Right atrium auricular region (tissue), 2 donors: ENCODE measurements around the gene TPSB2. TPM values are rescaled to one million over a fixed set of nuclear protein-coding genes. Genes with fewer than 3 reads are reported as not detected.

Experiments used
- DNase-seq: peaks from one replicate; pipeline ENCODE4 v3.0.0-alpha.2; 2019; ENCODE audit warnings: low spot score
- H3K27ac ChIP-seq, 2 donors: fragments of 200-600 bp; sonication (generic); 1 replicate in 1 of 2; 2 replicates in 1 of 2; pipeline ENCODE4 v1.5.1; 2016 to 2019
- H3K27me3 ChIP-seq, 2 donors: fragments of 200-600 bp; sonication (generic); one replicate each; pipeline versions ENCODE4 v1.5.1 to v1.6.0; 2017 to 2019
- H3K36me3 ChIP-seq: fragments of 200-600 bp; sonication (generic); one replicate; pipeline ENCODE4 v1.5.1; 2016
- H3K4me1 ChIP-seq, 2 donors: fragments of 200-600 bp; sonication (generic); one replicate each; pipeline versions ENCODE4 v1.5.1 to v1.6.0; 2017 to 2019
- H3K4me3 ChIP-seq, 2 donors: fragments of 200-600 bp; sonication (generic); 1 replicate in 1 of 2; 2 replicates in 1 of 2; pipeline ENCODE4 v1.5.1; 2017 to 2019; ENCODE audit warnings: mild to moderate bottlenecking in 1 of 2, moderate library complexity in 1 of 2
- H3K9me3 ChIP-seq, 2 donors: fragments of 200-600 bp; sonication (generic); one replicate each; pipeline ENCODE4 v1.5.1; 2019
- total RNA-seq, 2 donors: library from RNA; depleted of rRNA; stranded (reverse); fragments of >200 nt; gene quantifications; one replicate each; pipeline ENCODE4 v1.1.0, GENCODE V29; 2016
- TF ChIP-seq, protein P1 (sequence below), 2 donors: fragments of 200-600 bp; sonication (generic); IDR thresholded peaks; one replicate each; pipeline ENCODE4 v1.5.1; 2019; ENCODE audit warnings: antibody characterized with exemption in 2 of 2

Gene TPSB2
- total RNA-seq, 2 donors from 2014 or later = 1.2 to 12.5 TPM

DNA sequence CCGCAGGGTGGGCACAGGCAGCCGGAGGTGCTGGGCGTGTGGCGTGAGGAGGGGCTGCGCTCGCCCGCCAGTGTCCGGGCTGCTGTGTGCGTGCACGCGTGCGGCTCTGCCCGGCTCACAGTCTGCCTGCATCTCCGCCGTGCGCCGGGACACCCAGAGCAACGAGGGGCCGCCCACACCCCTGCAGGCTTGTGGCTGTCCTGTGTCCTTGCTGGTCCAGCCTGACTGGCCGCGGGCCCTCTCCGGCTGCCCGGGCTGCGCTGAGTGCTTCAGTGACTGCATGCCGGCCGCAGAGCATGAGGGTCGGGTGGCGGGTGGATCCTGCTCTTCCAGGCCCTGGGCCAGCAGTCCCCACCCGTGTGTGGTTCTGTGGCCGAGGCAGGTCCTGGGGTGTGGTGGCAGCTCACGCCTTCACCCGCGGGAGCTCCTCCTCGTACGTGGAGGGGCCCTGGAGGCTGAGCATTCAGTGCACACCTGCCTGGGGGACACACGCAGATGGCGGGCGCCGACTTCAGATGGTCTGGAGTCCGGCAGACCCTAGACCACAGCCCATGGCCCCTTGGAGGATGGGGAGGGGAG, 17.3 kb downstream of the TPSB2 start:
- no peaks in the 10 kb centered on the region for H3K9me3 ChIP-seq
- no peak overlapping the region for H3K27ac ChIP-seq
- TF ChIP-seq, protein P1, sequence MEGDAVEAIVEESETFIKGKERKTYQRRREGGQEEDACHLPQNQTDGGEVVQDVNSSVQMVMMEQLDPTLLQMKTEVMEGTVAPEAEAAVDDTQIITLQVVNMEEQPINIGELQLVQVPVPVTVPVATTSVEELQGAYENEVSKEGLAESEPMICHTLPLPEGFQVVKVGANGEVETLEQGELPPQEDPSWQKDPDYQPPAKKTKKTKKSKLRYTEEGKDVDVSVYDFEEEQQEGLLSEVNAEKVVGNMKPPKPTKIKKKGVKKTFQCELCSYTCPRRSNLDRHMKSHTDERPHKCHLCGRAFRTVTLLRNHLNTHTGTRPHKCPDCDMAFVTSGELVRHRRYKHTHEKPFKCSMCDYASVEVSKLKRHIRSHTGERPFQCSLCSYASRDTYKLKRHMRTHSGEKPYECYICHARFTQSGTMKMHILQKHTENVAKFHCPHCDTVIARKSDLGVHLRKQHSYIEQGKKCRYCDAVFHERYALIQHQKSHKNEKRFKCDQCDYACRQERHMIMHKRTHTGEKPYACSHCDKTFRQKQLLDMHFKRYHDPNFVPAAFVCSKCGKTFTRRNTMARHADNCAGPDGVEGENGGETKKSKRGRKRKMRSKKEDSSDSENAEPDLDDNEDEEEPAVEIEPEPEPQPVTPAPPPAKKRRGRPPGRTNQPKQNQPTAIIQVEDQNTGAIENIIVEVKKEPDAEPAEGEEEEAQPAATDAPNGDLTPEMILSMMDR (IDR thresholded peaks at IDR 0.05) = no peak
- no peaks in the 10 kb centered on the region for H3K27me3 ChIP-seq
- H3K4me3 ChIP-seq = no peak overlapping the region
- no peaks in the 10 kb centered on the region for H3K36me3 ChIP-seq
- DNase-seq = no peak
- no peaks in the 10 kb centered on the region for H3K4me1 ChIP-seq

DNA sequence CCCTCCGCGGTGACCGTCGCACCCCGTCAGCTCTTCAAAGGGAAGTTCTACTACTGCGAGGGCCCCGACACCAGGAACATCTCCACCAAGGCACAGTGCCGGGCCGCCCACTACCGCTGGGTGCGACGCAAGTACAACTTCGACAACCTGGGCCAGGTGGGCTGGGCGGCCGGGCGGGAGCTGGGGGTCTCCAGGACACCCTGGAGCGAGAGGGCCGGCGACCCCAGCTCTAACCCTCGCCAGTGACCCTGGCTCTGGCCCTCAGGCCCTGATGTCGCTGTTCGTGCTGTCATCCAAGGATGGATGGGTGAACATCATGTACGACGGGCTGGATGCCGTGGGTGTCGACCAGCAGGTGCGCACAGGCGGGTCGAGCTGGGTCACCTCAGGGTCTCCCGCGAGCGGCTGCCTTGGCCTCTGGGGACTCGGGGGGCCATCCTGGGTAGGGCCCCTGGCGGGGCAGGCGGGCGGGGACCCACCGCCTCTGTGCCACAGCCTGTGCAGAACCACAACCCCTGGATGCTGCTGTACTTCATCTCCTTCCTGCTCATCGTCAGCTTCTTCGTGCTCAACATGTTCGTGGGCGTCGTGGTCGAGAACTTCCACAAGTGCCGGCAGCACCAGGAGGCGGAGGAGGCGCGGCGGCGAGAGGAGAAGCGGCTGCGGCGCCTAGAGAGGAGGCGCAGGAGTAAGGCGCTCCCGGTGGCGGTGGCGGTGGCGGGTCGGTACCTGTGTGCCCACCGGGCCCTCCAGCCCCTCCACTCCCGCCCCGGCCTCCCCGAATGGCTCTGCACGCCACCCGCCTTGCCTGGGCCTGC, 18.3 kb downstream of the TPSB2 start:
- no peak overlapping the region for H3K27ac ChIP-seq
- no peaks in the 10 kb centered on the region for H3K9me3 ChIP-seq
- TF ChIP-seq, protein P1 (IDR thresholded peaks at IDR 0.05) = no peak
- no peak overlapping the region for H3K4me3 ChIP-seq
- no peaks in the 10 kb centered on the region for H3K27me3 ChIP-seq
- no peaks in the 10 kb centered on the region for H3K4me1 ChIP-seq
- no peaks in the 10 kb centered on the region for H3K36me3 ChIP-seq
- no peak for DNase-seq

DNA sequence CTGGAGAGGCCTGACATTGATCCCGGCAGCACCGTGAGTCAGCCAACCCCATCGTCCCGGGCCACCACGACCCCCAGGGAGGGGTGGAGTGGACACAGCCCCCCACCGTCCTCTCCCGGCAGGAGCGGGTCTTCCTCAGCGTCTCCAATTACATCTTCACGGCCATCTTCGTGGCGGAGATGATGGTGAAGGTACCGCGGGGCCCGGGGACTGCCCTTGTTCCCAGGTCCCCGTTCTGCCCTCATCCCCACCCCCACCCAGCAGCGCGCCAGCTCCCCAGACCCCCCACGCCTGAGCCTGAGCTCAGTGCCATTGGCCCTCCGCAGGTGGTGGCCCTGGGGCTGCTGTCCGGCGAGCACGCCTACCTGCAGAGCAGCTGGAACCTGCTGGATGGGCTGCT, 19.5 kb downstream of the TPSB2 start:
- H3K36me3 ChIP-seq = no peaks in the 10 kb centered on the region
- H3K4me1 ChIP-seq = no peaks in the 10 kb centered on the region
- TF ChIP-seq, protein P1 (IDR thresholded peaks at IDR 0.05) = no peak

DNA sequence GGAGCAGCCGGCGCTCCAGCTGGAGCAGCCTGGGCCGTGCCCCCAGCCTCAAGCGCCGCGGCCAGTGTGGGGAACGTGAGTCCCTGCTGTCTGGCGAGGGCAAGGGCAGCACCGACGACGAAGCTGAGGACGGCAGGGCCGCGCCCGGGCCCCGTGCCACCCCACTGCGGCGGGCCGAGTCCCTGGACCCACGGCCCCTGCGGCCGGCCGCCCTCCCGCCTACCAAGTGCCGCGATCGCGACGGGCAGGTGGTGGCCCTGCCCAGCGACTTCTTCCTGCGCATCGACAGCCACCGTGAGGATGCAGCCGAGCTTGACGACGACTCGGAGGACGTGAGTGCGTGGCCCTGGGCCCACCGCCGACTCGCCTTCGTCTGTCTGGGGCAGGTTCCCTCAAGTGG, 20.9 kb downstream of the TPSB2 start:
- DNase-seq = no peak
- no peaks in the 10 kb centered on the region for H3K36me3 ChIP-seq

More for the DNA sequence above, 19.5 kb downstream of the TPSB2 start:
- no peaks in the 10 kb centered on the region for H3K9me3 ChIP-seq
- no peaks in the 10 kb centered on the region for H3K27me3 ChIP-seq
- DNase-seq = no peak
- no peak overlapping the region for H3K4me3 ChIP-seq
- no peak overlapping the region for H3K27ac ChIP-seq

DNA sequence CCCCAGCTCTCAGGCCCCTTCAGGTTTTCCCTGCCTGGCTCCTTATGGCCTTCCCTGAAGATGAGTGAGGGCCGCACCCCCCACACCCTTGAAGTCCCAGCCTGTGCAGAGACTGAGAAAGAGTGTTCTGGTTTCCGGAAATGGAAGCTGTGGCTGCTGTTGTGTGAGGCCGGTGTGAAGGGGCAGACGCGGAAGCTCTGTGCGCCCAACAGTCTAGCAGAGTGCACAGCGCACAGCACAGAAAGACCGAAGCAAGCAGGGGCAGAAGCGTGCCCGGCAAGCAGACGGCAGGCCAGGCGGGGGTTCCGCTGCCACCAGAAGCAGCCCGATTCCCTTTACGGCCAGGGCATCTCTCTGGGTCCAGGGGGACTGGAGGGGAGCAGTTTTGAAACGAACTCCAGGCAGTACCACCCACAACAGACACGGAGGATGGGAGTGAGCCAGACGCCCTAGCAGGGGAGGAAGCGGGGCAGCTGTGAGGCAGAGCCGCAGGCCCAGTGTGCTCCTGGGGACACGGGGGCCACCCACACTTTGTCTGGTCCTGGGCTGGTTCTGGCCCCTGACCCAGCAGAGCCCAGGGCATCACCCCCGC, 21.6 kb downstream of the TPSB2 start:
- H3K4me1 ChIP-seq = no peaks in the 10 kb centered on the region
- TF ChIP-seq, protein P1 (IDR thresholded peaks at IDR 0.05) = no peak
- no peaks in the 10 kb centered on the region for H3K36me3 ChIP-seq
- DNase-seq = no peak
- H3K9me3 ChIP-seq = no peaks in the 10 kb centered on the region
- H3K27ac ChIP-seq = no peak overlapping the region
- no peak overlapping the region for H3K4me3 ChIP-seq
- no peaks in the 10 kb centered on the region for H3K27me3 ChIP-seq

More for the DNA sequence above, 20.9 kb downstream of the TPSB2 start:
- Histone ChIP-seq H3K27ac (no peak overlapping the region), H3K4me3 (no peak overlapping the region), H3K27me3 (no peaks in the 10 kb centered on the region), H3K9me3 (no peaks in the 10 kb centered on the region), H3K4me1 (no peaks in the 10 kb centered on the region)
- TF ChIP-seq, protein P1 (IDR thresholded peaks at IDR 0.05) = no peak
